Measurements from ENCODE around the gene TSPEAR.
"Not testable (repeated sequence)": the region's sequence is repeated elsewhere in the genome, so short reads cannot be mapped to it uniquely, and the experiment has no call there.

Gene TSPEAR

DNA sequence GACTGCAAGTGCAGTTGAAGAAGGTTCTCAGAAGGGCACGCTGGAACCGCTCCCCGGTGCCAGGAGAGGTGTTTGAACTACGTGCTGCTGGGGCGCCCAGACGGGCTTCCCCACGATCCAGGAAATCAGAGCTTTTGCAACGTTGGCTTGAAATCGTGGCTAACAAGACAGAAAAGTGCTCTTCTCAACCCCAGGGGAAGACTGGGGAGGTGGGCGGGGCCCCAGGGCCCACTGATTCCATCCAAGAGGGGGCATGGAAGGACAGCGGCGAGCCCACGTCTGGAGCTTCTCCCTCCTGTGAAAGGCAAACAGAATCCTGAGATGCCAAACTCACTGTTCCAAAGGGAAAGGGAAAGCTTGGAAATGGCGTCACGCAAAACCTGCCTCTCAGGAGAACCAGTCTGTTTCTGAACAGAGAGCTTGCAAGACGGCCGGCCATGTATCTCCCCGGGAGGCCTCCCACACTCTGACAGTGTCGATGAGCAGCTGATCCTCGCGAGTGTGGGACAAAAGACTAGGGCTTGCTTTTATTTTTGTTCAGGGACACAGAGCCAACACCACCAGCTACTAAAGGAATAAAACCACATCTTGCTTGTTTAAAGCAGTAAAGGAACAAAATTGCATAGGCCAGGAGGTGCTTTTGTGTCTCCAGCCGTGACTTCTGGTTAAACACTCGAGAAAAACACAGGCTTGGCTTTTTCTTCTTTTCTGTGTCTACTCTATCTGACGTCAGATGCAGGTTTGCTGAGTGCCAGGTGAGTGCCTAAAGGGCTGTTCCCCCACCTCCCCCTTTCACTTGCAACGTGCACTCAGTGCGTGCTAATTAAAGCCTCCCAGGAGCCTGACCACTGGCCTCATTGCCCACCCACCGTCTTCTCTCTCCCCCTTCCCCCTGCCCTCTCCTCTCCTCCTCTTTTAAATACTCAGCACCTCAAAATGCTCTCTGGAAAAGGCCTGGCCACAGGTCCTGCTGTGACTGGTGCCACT is 214.5 kb downstream of the TSPEAR start:
- peak; percentile 74 for DNase-seq

DNA sequence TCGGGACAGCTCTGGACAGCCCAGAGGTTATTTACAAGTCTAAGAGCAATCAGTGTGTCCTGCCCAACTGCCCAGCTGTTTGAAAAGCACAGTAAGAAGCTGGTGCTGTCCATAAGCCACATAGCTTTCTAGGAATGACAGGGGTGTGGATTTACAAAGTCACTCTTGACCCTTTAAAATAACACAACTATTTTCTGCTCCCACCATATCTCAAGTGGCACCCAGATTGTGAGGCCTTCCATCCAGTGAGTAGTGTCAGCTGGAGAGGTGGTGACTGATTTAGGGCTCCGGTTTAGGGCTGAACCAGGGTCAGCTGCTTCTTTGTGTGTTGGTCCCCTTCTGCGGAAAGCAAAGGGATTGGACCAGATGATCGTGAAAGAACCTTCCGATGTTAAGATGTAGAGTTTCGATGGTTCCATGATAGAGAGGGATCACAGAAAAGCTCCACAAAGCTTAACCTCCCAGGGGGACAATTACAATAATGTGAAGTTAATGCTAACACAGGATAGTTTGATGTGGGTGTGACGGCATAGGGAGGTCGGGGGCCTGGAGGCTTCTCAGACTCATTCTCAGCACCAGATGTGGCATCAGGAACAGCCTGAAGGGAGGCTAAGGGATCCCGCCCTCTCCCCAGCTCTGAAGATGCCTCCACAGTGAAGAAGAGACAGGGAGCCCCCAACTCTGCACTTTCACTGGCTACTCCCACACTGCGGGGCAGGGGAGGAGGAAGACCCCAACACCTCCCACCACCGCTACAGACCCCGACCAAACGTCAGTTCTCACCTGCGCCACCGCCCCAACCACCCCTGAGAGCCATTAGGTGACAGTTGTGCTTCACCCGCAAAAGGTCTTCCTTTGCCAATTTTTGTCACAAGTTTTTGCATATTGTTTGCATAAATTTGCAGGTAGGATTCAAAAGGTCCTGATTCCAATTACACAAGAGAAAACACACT is 215.5 kb downstream of the TSPEAR start:
- no peak for DNase-seq

DNA sequence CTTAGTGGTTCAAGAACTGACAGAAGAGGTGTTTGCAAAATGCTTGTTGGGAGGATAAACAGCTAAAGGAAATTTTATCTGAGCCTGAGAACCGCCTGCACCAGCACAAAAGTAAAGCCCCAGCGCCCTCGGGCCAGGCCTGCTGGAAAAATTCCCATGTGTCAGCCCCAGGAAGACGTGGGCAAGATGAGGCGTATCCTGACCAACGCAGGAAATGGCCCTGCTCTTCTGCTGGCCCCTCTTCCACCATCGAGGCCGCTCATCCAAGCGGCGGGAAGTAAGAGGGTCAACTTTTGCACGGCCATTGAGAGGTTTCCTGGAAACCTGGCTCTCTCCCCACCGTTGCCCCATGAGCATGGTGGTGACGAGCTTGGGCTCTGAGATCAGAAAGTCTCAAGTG is 216.4 kb downstream of the TSPEAR start:
- DNase-seq, result no peak

DNA sequence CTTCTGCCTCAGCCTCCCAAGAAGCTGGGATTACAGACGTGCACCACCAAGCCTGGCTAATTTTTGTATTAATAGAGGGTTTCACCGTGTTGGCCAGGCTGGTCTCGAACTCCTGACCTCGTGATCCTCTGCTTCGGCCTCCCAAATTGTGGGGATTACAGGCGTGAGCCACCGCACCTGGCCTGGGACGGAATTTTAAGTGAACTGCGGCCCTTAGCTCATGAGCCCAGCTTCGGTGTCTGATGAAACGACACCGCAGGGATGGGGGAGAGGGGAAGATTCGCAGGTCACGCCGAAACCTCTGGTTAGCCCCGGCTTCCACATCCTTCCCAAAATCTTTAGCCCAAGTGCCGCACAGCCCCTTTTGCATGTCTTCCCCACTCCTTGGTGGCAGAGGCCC is 217.0 kb downstream of the TSPEAR start:
- DNase-seq, result no peak

DNA sequence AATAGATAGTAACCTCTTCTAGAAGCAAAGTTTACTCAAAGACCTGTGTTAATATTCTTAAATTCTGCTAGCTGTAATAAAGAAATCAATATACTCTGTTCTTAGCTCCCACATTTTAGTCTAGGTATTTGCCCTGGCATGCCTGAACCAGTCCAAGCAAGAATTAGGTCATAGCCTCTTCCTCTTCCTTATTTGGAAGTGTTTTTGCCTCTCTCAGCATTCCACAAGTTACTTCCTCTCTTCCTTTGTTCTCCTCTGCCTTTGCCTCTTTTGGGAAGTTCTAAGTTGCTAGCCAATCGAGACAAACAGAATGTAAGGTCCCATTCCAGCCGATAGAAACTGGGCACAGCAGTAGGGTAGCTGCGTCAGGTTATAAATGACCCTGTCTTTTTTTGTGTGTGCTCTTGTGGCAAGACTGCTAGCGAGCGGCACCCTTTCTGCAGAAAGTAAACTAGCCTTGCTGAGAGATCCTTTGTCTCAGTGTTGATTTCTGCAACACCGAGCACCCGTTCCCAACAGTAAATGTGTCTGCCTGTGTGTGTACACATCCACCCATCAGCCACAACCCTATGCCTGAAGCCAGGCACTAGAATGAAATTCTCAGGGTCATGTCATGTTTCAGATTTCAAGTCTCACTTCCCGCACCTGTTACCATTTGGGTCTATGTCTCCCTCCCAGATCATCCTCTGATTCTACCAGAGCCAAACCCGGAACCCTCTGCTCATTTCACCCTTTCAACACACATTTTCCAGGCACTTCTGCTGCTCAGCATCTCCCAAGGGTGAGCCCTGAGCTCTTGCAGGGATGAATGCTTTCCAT is 218.6 kb downstream of the TSPEAR start:
- DNase-seq, result no peak

DNA sequence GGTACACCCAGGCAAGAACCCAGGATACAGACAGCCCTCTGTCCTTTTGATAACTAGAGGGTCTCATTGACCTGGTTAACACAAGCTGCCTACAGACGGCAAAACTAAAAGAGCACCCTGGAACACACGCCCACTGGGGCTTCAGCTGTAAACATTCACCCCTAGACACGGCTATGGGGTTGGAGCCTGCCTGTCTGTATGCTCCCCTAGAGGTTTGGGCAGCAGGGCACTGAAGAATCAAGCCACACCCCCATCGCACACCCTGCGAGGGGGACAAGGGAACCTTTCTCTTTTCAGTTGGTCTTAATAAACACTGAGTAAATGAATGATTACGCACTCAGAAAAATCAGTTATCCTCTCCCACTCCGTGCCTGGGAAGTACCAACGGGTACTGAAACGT is 220.6 kb downstream of the TSPEAR start:
- DNase-seq, result no peak

DNA sequence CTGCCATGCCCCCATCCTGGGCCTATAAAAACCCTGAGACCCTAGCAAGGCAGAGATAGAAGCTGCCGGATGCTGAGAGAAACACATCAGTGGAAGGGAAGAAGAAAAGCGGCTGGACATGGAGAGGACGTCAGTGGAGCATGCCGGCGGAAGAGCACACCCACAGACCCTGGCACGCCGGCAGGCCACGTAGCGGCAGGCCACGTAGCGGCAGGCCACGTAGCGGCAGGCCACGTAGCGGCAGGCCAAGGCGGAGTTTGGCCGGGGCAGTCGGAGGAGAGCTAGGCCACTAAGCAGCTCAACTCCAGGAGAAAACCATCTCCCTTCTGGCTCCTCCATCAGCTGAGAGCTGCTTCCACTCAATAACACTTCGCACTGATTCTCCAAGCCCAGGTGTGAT is 221.0 kb downstream of the TSPEAR start:
- DNase-seq, result no peak

DNA sequence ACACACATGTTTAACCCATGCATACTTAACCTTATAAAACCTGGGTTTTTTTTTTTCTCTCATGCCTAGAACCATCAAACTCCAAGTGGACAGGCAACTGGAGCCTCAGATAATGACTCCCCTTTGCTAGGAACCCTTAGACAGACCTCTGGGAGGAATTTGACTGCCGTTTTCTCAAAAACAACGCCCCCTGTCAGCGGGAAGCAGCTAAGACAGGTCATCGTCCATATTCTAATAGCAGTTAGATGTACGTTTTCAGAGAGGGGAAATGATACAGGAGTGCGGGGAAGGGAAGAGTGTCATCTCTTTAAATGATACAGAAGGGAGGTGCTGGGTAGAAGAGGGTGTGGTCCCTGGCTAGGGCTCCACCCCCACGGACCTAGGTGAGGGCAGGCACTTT is 221.4 kb downstream of the TSPEAR start:
- no peak for DNase-seq

DNA sequence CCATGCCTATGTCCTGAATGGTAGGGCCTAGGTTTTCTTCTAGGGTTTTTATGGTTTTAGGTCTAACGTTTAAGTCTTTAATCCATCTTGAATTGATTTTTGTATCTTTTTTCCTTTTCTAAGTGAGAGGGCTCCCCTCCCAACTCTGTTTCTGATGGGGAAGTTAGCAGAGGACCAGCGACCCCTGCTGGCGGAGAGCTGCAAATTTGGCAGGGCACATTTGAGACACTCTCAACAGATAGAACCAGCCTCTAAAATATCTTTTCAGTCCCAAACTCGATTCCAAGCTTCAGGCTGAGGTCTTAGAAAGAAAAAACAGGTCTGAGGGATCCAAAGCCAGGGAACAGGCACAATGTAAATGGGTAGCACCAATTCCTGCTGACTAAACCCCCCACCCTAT is 223.5 kb downstream of the TSPEAR start:
- DNase-seq, result no peak

DNA sequence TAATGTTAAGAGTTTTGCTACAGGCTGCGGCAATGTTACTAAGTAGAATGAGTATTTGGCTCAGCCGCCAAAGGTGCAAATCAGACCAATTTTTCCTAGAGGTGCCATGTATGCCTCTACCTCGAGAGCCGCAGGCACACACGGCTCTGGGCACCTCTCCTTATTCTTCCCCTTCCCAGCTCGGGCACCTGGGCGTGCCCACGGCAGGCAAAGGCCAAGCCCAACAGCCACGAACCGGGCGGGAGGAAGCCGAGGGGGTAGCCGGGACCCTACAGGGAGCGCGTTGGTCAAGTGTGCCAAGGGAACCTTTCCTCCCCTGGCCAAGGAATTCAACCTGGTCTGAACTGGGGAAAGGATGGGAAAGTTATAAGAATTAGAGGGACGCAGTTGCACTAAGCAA is 225.1 kb downstream of the TSPEAR start:
- no peak for DNase-seq

DNA sequence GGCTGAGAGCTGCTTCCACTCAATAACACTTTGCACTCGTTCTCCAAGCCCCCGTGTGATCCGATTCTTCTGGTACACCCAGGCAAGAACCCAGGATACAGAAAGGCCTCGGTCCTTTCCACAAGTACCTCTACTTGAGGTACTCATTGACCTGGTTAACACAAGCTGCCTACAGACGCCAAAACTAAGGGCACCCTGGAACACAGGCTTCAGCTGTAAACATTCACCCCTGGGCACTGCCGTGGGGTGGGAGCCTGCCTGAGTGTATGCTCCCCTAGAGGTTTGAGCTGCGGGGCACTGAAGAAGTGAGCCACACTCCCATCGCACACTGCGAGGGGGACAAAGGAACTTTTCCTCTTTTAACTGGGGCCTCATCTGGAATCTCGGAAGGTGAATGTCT is 225.6 kb downstream of the TSPEAR start:
- peak; percentile 34 for DNase-seq

DNA sequence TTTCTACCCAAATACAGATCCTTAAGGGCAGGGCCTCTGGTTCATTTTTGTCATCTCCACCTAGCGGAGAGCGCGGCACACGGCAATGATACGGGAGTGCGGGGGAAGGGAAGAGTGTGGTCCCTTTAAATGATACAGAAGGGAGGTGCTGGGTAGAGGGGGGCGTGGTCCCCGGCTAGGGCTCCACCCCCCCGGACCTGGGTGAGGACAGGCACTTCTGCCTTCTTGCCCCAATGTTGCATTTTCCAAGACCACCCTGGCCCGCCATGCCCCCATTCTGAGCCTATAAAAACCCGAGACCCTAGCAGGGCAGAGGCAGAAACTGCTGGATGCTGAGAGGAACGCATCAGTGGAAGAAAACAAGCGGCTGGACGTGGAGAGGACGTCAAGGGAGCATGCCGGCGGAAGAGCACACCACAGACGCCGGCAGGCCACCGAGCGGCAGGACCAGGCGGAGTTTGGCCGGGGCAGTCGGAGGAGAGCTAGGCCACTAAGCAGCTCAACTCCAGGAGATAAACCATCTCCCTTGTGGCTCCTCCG is 226.0 kb downstream of the TSPEAR start:
- DNase-seq, result peak; percentile 72

DNA sequence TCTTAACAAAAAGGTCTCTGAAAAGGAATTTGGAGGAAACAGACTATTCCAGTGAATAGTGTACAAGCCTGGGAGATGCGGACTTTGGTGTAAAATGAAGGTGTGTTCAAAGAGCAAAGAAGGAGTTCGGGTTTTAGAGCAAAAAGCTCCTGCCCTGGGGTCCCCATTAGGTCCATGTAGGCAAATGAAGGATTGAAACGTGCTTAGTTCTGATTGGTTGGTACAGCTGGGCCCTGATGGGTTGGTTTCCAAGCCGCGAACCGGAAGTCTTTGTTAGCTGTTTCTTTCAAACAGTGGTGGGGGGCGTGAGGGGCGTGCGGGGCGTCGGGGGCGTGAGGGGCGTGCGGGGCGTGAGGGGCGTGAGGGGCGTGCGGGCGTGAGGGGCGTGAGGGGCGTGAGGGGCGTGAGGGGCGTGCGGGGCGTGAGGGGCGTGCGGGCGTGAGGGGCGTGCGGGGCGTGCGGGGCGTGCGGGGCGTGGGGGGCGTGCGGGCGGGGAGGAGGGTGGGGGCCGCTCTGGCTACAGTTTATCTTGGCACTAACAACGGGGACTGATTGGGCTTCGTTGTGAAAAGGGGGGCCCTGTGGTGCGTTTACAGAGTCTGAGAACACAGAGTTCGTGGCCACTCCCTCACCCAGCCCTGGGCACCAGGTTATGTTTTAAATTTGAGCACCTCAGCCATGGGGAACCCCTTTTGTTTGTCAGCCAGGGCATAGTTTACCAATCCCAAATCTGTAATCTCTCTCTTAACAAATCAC is 226.7 kb downstream of the TSPEAR start:
- DNase-seq, result no peak

DNA sequence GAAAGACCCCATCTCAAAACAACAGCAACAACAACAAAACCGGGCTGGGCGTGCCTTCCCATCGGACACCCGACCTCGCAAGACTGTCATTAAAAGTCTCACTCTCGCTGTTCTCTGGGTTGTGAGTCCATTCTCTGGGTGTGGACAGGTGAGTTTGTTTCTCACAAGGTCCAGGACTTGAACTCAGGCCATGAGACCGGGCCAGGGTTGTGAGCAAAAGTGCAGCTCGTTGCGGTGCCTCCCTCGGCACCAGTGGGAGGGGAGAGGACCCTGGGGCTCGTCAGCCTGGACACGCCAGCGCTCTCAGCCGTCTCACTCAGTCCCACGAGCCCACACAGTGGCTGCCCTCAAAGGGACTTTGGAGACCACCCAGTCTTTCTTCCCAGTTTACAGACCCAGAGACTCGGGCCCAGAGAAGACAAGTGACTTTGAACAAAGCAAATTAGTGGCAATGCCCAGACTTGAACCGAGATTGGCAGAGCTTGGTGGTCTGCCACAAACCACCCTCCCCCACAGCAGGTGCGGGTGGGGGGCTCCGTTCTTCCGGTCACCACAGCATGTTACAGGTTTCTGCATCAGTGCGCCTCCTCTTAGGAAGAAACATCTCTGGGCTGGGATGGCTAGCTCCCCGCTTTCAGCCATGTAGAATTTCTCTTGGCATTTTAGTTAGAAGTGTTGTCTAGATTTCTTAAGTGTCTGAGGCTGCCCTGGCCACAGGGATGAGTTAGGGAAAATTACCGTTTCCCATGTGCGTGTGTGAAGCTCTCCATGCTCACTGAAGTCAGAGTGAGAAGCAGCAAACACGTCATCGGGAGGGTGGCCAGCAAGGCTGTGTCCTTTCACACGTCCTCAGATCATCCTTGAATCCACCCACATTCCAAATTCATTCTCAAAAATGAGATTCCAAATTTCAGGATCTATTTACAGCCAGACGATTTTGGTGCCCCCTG is 227.8 kb downstream of the TSPEAR start:
- no peak for DNase-seq

DNA sequence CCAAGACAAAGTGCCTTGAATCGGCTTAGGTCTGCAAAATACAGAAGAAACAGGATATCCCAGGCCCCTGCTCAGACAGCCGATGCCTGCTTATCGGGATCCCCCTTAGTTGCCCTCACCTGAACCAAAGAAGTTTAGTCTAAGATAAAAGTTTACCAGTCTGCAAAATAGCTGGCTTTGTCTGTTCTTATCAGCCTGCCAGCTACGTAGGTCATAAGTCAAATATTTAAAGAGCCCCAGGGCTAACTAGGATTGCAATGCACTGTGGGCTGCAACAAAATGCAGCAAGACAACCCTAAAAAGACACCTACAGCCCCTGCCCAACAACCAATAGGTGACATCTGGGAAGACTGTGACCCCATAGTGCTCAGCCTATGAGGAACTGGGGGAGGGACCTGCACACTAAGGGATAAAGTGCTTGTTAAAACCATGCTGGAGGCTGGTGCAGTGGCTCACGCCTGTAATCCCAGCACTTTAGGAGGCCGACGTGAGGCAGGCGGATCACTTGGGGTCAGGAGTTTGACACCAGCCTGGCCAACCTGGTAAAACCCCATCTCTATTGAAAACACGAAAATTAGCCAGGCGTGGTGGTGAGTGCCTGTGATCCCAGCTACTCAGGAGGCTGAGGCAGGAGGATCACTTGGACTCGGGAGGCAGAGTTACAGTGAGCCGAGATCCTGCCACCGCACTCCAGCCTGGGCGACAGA is 228.6 kb downstream of the TSPEAR start:
- DNase-seq, result no peak

DNA sequence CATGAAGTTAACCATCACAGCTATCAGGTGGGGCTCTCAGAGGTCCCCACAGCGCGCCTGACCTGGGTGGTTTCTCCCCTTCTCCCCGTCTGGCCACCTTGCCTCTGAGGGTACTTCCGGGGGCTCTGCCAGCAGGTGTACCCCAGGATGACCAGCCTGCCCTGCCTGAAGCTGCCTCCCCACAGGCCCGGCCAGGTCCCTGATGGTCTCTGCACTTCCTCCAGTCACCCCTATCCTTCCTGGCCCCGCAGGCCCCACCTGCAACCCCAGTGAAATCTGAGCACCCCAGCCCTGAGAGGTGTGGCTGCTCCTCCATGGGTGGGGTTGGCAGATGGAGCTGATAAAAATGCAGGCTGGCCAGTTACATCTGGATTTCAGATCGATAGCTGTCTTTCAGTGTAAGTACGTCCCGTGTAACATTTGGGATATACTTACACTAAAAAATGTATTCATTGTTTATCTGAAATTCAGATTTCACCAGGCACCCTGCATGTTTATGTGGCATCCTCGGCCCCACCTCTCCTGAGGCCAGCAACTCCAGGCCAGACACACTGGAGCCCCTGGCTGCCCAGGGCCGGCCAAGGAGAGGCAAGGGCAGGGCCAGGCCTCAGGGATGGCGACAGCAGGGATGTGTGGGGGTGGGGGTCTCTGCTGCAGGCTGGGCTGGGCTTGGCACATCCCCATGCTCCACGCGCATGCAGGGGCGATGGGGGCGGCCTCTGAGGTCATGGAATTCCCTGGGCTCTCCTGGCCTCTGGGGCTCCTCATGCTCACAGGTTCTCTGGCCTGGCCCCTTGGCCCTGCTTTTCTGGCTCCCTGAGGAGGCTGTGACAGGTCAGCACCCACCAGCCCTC is 230.9 kb downstream of the TSPEAR start:
- DNase-seq, result no peak

DNA sequence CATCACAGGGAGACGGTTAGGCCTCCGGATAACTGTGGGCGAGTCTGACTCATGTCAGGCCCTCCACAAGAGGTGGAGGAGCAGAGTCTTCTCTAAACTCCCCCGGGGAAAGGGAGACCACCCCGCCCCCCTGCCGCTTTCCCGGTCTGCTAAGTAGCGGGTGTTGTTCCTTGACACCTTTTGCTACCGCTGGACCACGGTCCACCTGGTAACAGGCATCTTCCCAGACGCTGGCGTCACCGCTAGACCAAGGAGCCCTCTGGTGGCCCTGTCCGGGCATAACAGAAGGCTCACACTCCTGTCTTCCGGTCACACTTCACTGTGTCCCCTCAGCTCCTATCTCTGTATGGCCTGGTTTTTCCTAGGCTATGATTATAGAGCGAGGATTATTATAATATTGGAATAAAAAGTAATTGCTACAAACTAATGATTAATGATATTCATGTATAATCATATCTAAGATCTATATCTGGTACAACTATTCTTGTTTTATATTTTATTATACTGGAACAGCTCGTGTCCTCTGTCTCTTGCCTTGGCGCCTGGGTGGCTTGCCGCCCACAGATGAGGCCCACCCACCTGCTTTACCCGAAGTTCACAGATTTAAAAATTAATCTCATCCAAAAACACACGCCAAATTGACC is 231.7 kb downstream of the TSPEAR start:
- DNase-seq, result not testable (repeated sequence)

DNA sequence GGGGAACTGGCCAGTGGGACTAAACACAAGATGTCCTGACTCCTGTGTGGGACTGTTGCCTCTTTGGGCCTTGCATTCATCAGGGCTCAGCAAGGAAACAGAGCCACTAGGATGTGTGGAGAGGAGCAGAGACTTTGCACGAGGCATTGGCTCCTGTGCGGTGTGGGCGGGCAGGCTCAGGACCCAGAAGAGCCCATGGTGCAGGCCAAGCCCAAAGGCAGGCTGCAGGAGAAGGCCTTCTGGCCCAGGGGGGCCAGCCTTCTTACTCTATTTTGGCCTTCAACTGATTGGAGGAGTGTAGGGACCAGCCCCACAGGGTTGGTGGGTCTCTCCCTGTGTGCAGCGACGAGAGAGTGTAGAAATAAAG is 232.6 kb downstream of the TSPEAR start:
- DNase-seq, result no peak
